NCI-H82 treated with DMSO at 0.1 percent for 48 hours (cell line): ENCODE data around the gene C11orf52.
A peak's percentile ranks its signal among the peaks of the same experiment; 100 is the strongest.
"Not testable (repeated sequence)": the region's sequence is repeated elsewhere in the genome, so short reads cannot be mapped to it uniquely, and the experiment has no call there.

Experiments used
- DNase-seq: peaks from one replicate; lab custom pipeline; 2025; ENCODE audit not compliant: unreplicated experiment; lab: John Stamatoyannopoulos, UW

Gene C11orf52

DNA sequence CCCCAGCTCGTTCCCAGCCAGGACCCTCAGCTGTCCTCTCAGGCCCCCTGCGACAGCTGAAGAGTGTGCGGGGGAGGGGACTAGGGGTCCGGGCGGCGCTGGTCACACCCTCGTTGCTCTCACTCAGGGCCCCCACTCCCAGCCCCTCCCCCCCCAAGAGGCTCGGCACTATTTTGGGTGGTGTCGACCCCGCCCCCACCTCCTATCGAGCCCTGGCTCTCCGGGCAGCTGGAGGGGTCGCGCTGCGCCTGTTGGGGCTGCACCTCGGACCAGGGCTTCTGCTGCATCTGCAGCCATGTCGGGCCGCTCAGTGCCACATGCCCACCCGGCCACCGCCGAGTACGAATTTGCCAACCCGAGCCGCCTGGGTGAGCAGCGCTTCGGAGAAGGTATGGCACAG, 6.2 kb upstream of the C11orf52 start, which contains the start of gene HSPB2:
Gene HSPB2, plus strand, starts transcription at position 200 of the 400 bp plus-strand sequence. Its CDS starts 96 bp downstream, at position 296.
- DNase-seq: no peak

DNA sequence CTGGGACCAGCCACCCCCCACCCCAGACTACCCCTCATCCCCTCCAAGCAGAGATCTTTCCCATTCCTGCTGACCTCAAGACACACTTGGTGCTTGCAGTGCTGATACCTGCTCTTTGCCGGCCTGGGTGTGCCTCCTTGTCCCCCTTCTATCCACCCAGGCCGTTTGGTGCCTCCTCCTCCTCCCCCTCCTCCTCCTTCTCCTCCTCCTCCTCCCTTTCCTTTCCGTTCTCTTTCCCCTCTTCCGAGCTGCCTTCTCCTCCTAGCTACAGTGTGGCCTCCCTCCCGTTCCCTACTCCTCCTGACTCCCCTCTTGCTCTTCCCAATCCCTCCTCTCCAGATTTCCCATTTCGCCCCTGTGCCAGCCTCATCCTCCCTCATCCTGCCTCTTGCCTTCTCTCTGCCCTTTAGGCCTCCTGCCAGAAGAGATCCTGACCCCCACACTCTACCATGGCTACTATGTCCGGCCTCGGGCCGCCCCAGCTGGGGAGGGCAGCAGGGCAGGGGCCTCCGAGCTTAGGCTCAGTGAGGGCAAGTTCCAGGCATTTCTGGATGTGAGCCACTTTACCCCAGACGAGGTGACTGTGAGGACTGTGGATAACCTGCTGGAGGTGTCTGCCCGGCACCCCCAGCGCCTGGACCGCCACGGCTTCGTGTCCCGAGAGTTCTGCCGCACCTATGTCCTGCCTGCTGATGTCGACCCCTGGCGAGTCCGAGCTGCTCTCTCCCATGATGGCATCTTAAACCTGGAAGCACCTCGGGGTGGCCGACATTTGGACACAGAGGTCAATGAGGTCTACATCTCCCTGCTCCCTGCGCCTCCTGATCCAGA, 5.5 kb upstream of the C11orf52 start:
- no peak for DNase-seq

DNA sequence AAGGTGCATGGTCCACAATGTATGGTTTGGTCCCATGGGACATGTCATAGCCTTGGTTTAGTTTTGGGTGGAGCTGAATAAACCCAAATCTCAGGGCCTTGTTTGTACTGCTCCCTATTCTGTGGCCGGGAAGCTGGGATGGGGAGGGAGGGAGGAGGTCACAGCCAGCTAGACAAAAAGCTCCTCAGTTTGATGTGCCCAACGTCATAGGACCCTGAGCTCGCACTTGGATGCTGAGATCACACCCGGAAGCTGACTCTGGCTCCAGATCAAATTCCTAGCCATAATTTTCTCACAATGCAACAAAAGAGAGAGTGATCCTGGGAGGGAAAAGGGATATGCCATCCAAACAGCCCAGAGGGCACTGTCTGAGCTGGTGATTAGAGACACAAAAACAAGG, 4.7 kb upstream of the C11orf52 start:
- no peak for DNase-seq

DNA sequence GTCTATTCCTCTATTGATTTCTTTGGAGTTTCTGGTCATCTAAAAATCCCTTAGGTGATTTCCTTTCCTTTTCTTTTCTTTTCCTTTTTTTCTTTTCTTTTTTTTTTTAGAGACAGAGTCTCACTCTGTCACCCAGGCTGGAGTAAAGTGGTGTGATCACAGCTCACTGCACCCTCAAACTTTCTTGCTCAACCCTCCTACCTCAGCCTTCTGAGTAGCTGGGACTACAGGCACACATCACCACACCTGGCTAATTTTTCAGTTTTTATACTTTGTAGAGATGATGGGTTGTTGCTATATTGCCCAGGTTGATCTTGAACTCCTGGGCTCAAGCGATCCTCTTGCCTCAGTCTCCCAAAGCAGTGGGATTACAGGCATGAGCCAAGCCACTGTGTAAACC, 1.9 kb upstream of the C11orf52 start:
- no peak for DNase-seq

DNA sequence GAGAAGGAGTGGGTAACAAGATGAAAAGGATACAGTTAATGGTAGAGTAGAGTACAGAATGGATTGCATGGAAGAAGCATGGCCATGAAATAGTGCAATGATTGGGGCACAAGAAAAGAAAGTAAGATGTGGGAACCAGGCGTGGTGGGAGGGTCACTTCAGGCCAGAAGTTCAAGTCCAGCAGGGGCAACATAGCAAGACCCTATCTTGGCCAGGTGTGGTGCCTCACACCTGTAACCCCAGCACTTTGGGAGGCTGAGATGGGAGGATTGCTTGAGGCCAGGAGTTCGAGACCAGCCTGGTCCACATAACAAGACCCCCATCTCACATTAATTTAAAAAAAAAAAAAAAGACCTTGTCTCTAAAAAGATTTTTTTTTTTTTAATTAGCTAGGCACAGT, 1.4 kb upstream of the C11orf52 start:
- no peak for DNase-seq

DNA sequence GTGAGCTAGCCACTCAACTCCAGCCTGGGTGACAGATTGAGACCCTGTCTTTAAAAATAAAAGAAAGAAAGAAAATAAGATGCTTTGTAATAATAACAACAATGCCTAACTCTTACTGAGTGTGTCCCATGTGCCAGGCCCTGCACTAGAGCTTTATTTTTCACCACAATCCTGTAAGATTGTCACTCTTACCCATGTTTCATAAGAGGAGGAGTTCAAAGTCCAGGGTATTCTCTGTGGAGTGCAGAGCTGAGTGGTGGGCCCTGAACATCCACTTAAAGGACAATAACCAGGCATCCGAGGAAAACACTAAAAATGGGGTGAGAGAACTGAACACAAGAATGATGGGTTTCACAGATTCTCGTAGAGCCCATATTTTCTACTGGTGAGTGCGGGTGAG, 925 bp upstream of the C11orf52 start:
- DNase-seq: no peak

DNA sequence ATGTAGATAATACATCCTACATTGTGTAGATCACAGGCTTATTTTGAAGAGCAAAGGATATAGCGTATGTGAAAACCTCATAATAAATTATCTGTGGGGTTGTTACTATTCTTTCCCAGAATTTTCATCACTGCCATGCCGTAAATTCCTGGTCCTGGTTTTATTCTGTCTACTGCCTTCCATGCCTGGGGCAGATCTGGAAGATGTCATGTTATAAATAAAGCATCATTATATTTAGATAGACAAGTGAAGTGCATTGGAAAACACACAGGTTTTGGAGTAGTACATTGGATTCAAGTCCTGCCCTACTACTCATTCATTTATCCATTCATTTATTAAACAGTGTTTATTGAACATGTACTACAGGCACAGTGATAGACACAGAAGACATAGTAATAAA, 2.2 kb downstream of the C11orf52 start:
- no peak for DNase-seq

DNA sequence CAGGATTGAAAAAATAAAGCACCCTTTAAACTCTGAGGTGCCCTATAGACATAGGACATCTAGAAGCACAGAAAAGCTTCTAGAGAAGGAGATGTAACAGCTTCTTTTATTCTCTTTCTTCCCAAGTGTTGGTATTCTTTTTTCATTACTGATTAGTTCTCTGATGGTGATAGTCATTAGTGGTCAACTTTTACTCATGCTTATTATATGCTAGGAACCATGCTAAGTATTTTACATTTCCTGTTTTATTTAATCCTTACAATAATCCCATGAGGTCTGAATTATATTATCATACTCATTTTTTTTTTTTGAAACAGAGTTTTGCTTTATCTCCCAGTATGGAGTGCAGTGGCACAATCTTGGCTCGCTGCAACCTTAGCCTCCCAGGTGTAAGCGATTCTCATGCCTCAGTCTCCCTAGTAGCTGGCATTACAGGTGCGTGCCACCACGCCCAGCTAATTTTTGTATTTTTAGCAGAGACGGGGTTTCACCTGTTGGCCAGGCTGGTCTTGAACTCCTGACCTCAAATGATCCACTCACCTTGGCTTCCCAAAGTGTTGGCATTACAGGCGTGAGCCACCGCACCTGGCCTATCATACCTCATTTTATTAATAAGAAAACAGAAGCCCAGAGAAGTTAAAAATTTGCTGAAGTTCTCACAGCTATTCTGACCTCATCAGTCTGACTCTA, 3.0 kb downstream of the C11orf52 start:
- no peak for DNase-seq

DNA sequence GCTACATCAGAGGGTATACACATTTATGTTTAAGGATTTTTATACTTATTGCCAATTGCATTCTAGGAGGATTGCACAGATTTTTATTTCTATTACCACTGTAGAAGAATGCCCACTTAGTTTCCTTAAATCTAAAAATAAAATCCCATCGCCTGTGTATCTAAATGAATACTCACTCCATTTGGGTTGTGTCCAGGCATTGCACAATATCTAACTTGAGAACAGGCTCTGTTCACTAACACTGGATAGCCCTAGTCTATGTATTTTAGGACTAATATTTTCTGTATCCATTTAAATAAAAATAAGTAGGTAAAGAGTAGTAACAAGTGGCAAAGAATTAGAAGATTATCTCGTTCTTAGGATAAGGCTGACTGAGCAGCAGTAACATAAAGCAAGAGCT, 4.1 kb downstream of the C11orf52 start:
- no peak for DNase-seq

DNA sequence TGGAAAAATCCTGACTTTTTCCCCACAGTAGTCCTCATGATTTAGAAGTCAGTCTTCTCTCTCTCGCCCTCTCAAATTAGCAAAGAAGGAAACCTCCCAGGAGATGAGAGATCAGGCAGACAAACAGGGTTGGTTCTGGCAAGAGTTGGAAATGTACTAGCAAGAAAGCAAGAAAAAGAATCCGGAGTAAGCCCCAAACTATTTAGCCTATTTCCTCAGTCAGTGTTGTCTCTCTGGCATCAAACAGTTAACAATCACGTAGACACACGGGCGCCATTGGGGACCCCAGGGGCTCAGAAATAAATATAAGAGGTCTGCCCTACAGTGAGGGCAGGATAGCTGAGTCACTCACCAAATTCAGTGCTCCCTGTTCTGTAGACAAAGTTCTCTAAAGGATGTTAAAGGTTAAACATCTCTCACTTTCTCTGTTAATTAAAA, 4.7 kb downstream of the C11orf52 start:
- no peak for DNase-seq

DNA sequence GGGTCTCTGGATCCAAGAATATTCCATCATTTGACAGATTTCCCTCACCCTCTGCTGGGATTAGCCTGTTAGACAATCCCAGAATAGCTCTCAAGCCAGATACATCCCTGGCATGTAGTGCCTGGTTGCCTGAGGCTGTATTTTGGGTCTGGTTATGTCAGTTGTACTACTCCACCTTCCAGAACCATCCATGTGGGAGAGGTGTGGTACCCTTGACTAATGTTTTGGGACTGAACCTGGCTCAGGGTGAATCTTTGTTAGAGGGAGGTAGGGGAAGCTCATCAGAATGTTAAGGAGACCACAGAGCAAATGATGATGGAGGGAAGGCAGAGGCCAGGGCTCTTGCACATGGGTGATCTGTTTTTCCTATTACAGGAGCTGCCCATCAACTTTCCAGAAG, 5.2 kb downstream of the C11orf52 start:
- DNase-seq: no peak

DNA sequence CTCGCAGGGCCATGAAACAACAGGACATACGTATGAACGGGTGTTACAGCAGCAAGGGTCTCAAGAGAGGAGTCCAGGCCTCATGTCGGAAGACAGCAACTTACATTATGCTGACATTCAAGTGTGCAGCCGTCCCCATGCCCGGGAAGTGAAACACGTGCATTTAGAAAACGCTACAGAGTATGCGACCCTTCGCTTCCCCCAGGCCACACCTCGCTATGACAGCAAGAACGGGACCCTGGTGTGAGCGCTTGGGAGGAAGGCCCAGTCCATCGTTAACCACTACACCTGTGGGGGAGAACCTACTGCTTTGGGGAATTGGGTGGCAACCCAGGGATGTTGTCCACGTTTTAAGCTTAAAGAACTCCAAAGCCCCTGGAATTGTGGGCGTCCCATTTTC, 7.2 kb downstream of the C11orf52 start:
- no peak for DNase-seq

DNA sequence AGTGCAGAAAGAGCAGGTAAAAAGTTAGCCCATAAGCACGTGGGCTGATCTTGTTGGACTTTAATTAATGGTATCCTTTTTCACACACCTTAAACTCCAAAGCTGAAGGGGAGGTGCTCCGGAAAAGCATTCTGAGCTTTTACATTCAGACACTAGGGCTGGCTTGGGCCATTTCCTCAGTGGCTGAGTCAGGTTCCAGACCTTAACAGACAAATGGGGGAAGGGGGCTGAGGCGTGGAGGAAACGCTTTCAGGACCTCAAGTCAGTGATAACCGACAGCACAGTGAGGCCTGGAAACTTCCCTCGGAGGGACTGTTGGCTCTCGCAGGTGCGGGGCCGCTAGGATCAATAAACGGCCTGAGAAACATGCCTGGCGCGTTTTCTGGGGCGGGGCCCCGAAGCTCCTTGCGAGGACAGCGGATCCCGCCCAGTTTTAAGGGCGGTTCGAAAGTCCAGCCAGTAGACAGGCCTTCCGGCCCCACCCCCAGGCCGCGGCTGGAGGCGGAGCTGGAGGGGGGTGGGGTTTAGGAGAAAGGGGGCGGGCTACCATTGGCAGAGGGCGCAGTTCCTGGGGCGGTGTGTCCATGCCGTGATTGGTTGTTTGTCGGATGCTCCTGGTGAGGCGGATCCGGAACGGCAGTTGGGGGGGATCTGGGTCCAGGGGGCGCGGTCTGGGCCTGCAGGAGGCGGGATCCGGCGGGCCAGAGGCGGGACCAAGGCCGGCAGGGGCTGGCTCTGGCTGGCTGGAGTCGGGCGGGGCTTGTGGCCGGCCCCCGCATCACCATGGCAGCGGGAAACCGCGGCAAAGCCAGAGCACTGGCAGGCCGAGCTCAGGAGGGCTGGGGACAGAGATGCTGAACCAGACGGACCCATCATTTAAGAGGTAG, 8.0 kb downstream of the C11orf52 start:
- DNase-seq: peak; percentile 83

DNA sequence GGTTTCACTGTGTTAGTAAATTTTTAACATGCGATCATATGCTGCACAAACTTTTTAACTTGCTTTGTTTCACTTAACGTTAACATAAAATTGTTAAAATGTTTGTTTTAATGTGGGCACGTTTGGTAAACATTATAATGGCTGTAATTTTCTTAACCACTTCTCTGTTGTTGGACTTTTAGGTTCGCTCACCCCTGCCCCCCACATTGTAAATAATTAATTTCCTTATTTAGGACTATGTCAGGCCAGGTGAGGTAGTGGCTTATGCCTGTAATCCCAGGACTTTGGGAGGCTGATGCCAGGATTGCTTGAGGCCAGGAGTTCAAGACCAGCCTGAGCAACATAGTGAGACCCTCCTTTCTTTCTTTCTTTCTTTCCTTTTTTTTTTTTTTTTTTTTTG, 11.8 kb downstream of the C11orf52 start:
- DNase-seq: no peak

DNA sequence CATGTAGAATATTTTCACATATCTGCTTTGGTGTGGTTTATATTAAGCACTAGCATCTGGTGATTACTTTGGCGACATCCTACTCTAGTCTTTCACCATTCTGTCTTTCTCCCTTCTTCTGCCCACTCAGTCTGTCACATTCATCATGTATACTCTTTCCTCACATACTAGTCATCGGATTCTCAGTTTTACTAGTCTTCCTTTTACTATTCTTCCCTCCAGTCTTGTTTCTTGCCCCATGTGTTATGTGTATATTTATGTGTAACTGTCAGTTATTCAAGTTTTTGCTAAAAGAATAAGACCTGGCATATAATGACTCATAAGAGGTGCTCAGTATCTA, 13.9 kb downstream of the C11orf52 start:
- no peak for DNase-seq

DNA sequence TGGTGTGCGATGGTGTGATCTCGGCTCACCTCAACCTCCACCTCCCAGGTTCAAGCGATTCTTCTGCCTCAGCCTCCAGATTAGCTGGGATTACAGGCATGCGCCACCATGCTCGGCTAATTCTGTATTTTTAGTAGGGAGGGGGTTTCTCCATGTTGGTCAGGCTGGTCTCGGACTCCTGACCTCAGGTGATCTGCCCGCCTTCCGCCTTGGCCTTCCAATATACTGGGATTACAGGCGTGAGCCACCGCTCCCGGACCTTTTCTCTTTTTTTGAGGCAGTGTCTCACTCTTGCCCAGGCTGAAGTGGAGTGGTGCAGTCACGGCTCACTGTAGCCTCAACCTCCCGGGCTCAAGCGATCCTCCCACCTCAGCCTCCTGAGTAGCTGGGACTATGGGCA, 14.5 kb downstream of the C11orf52 start:
- DNase-seq: not testable (repeated sequence)

DNA sequence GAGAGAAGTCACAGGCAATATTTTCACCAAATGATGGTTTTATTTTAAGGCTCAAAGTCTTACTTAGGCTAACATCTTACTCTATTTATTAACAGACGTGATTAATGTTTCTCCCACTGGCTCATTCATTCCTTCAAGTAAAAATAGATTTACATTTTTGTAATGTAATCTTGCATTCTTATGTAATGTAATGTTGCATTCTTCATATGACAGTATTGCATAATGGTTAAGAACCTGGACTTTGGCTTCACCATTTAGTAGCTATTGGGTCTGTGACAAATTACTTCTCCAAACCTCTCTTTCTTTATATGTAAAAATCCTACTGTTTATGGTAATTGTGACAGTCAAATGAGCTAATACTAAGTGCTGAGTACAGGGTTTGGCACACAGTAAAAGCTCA, 15.2 kb downstream of the C11orf52 start:
- no peak for DNase-seq

DNA sequence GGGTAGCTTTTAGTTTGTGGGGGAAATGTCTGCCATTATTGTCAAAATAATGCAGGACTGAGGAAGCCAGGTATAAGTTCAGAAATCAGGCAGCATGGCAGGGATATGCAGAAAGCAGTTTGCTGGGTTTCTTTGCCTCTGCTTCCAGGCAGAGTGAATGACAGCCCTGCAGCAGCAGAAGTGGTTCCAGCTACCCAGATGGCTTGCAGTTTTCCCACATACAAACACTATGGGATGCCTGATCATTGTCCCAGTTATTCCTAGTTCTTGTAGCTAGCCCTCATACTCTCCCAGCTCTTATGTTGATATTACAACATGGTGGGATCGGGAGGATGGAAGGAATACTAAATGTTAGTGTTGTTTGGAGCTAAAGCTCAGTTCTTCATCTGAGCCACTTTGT, 15.6 kb downstream of the C11orf52 start:
- no peak for DNase-seq

DNA sequence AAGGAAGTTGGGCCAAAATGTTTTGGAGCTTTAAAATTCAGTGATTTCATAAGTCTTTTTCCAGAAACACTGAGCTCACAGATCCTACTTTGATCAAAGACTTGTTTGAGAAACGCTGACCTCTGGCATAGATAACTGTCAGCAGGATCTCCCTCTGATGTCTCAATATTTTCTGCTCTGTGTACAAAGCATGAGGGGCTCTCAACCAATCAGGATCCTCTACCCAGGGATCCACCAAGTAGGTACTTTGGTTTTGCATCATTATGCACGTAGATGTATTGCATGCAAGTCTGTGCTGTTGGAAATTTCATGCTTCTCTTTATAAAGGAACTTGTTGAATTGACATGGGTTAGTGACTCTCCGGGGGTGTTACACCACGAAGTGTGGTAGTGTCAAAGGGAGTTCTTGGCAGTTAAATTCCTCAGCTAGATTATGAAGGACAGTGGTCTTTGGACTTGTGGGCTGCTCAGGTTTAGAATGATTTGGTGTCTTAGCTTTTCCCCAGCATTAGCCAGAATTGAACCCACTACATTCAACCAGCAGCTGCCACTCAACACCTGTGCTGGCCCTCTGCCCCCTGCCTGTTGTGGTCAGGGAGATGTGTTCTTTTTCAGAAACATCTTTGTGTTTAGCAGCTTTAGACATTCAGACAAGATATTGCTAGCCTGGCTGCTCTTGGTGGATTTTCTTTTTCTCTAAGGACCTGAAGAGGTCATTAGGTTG, 16.8 kb downstream of the C11orf52 start:
- no peak for DNase-seq

DNA sequence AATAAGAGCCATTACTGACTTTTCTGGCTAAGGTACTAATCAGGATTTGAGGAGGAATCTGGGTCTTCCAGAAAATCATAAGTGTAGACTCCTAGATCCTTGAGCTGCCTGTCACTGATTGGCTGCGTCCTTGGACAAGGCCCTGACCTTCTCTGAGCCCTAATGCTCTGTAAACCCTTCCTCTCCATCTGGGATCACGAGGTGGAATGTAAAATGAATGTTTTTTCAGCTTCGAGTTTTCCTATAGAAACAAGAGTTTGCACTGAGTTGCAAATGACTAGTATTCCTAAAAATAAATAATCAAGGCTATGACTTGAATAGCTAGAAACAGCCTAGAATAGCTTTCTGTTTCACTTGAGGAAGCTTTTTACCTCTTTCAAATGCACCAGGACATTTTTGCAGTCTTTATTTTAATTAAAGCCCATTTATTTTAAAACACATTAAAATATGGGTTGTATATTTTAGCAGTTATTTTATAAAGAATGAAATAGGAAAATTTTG, 17.4 kb downstream of the C11orf52 start:
- DNase-seq: peak; percentile 45

DNA sequence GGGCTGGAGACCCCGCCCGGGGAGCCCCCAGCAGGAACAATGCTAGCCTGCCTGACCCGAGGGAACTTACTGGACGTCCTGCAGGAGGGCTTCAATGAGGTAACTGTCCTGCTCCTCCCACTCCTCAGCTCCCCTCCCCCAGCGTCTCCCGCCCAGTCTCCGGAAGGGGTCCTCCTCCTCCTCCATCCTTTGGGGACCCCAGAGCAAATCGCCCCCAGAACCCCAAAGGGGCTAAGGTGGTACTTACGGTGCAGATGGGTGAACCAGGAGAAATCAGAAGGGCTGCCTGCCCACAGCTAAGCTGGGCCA, 18.7 kb downstream of the C11orf52 start:
- DNase-seq: no peak
